Lung (tissue), 12 donors: Measurements from ENCODE around the gene NFE2L3. TPM values are rescaled to one million over a fixed set of nuclear protein-coding genes. Genes with fewer than 3 reads are reported as not detected.

ENCODE experiments used
- ATAC-seq: fragments of 200-7000 bp; cut with Tn5 transposase; one replicate; pipeline ENCODE4 v1.9.1; 2020; ENCODE audit warnings: moderate number of reproducible peaks; ENCODE audit not compliant: insufficient read depth, low FRiP score
- DNase-seq, 3 donors: peaks; one replicate each; pipeline ENCODE4 v3.0.0-alpha.2; 2013 to 2017
- H3K27ac ChIP-seq, 2 donors: one replicate each; pipeline ENCODE4 v1.5.1; 2013; ENCODE audit warnings: mild to moderate bottlenecking in 2 of 2, moderate library complexity in 2 of 2, control low read depth in 1 of 2, inconsistent platforms in 1 of 2, low read depth in 1 of 2, low read length in 1 of 2
- H3K27me3 ChIP-seq, 3 donors: one replicate each; pipeline ENCODE4 v1.5.1; 2013; ENCODE audit warnings: low read length in 2 of 3; ENCODE audit not compliant: control insufficient read depth in 3 of 3, insufficient read depth in 3 of 3
- H3K36me3 ChIP-seq, 4 donors: one replicate each; pipeline ENCODE4 v1.5.1; 2013; ENCODE audit warnings: low read length in 4 of 4, mild to moderate bottlenecking in 1 of 4, moderate library complexity in 1 of 4; ENCODE audit not compliant: control insufficient read depth in 4 of 4, insufficient read depth in 4 of 4
- H3K4me1 ChIP-seq, 5 donors: one replicate each; pipeline ENCODE4 v1.5.1; 2013; ENCODE audit warnings: low read length in 5 of 5, mild to moderate bottlenecking in 2 of 5, moderate library complexity in 1 of 5; ENCODE audit not compliant: control insufficient read depth in 5 of 5, insufficient read depth in 5 of 5
- H3K4me3 ChIP-seq: one replicate; pipeline ENCODE4 v1.5.1; 2013; ENCODE audit warnings: mild to moderate bottlenecking, control low read depth, moderate library complexity
- H3K9ac ChIP-seq, 2 donors: one replicate each; pipeline ENCODE4 v1.5.1; 2013; ENCODE audit warnings: low read length in 2 of 2, control low read depth in 1 of 2; ENCODE audit not compliant: insufficient read depth in 1 of 2
- H3K9me3 ChIP-seq, 4 donors: one replicate each; pipeline ENCODE4 v1.5.1; 2013; ENCODE audit warnings: low read length in 3 of 4, mild to moderate bottlenecking in 1 of 4, moderate library complexity in 1 of 4; ENCODE audit not compliant: control insufficient read depth in 4 of 4, insufficient read depth in 3 of 4
- WGBS, 2 donors: extraction: QIAGEN DNeasy Blood & Tissue Kit; methylation state at CpG; one replicate each; pipeline ENCODE4 v1.1.7; 2013; 5-methylcytosine and 5-hydroxymethylcytosine counted together
- polyA plus RNA-seq, 2 donors: library from polyadenylated mRNA; stranded (reverse); fragments of 200-250 nt; gene quantifications; one replicate each; pipeline ENCODE4 v1.2.1, GENCODE V29; 2013
- total RNA-seq, 2 donors: library from RNA; depleted of rRNA in 1 of 2; stranded (reverse); fragments of >200 nt in 1 of 2; gene quantifications; one replicate each; pipeline ENCODE4 v1.2.1, GENCODE V29; 2014 to 2021
- TF ChIP-seq, protein P1 (sequence below): IDR thresholded peaks from 2 replicates; pipeline ENCODE4 v1.5.1; 2012; ENCODE audit warnings: mild to moderate bottlenecking; ENCODE audit errors: control extremely low read depth, extremely low read depth
- donor health status: control.
- donor health status: control.
- donor health status: Bipolar disorder and iron deficiency.
- donor health status: healthy.
- donor health status: DM: yes; HTN: yes; CAD: no.

NFE2L3 gene
- total and polyA plus RNA-seq, 4 donors = 3.6 to 6.5 (median 5.1) TPM

GRCh38 chr7:26153823-26154783 lies 2.1 kb downstream of the NFE2L3 start:
- DNase-seq (no peak), ATAC-seq (no peak)
- H3K4me1 ChIP-seq = peaks cover 0 to 21% (median 4%) of the 10 kb centered on the region in 5 donors
- H3K36me3 ChIP-seq = no peaks in the 10 kb centered on the region
- TF ChIP-seq, protein P1, sequence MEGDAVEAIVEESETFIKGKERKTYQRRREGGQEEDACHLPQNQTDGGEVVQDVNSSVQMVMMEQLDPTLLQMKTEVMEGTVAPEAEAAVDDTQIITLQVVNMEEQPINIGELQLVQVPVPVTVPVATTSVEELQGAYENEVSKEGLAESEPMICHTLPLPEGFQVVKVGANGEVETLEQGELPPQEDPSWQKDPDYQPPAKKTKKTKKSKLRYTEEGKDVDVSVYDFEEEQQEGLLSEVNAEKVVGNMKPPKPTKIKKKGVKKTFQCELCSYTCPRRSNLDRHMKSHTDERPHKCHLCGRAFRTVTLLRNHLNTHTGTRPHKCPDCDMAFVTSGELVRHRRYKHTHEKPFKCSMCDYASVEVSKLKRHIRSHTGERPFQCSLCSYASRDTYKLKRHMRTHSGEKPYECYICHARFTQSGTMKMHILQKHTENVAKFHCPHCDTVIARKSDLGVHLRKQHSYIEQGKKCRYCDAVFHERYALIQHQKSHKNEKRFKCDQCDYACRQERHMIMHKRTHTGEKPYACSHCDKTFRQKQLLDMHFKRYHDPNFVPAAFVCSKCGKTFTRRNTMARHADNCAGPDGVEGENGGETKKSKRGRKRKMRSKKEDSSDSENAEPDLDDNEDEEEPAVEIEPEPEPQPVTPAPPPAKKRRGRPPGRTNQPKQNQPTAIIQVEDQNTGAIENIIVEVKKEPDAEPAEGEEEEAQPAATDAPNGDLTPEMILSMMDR = no peak
- no peaks in the 10 kb centered on the region for H3K9me3 ChIP-seq
- H3K9ac ChIP-seq = no peak overlapping the region
- peaks cover 0 to 42% (median 38%) of the 10 kb centered on the region in 3 donors for H3K27me3 ChIP-seq
- WGBS, 2 donors = 64% methylated on average over 15 of the region's 15 CpGs
- no peak overlapping the region for H3K4me3 ChIP-seq
- H3K27ac ChIP-seq = peak overlapping the region in 1 of 2 donors; percentile 17

DNA sequence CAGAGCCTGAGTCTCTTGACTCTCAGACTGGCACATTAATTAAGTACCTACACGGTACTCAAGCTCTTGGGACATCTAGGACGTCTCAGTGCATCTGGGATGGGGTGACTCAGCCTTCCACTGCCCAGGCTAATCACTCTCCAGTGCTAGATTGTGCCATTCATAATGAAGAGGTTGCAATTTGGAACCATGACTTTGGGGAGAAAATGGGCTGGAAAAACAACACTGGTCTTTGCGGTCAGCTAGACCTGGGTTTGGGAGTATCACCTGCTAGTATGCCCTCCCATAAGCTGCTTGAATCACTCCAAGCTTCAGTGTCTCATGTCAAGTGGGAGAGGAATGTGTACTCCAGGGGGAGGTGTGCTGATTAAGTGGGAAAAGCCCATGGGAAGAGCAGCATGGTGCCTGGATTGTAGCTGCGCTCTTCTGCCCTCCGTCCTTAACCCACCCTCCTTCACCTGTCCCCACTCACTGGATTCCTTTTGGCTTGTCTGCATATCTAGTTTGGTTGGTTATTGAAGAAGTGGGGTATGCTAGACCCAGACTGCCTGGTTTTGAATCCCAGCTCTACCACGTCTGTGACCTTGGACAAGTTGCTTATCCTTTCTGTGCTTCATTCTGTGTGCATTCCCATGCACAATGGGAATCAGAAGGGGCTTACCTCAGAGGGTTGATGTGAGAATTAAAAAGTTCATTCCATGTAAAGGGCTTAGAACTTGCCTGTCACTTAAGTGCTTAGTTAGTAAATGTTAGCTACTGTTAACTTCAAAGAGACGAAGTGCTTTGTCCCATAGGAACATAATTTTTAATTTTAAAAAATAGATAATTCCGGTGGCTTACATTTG lies 3.8 kb downstream of the NFE2L3 start:
- peak overlapping the region in 1 of 2 donors; percentile 75 for H3K27ac ChIP-seq
- no peak overlapping the region for H3K9ac ChIP-seq
- no peaks in the 10 kb centered on the region for H3K9me3 ChIP-seq
- DNase-seq = no peak
- peaks cover 0 to 21% (median 4%) of the 10 kb centered on the region in 5 donors for H3K4me1 ChIP-seq
- ATAC-seq = no peak
- no peak overlapping the region for H3K4me3 ChIP-seq
- peaks cover 0 to 38% (median 35%) of the 10 kb centered on the region in 3 donors for H3K27me3 ChIP-seq
- TF ChIP-seq, protein P1 = no peak
- 40 to 59% methylated on average over 8 of the region's 8 CpGs for WGBS, 2 donors
- no peaks in the 10 kb centered on the region for H3K36me3 ChIP-seq

GRCh38 chr7:26156451-26157420 lies 4.7 kb downstream of the NFE2L3 start:
- H3K27me3 ChIP-seq = peaks cover 0 to 28% (median 26%) of the 10 kb centered on the region in 3 donors
- H3K4me3 ChIP-seq = no peak overlapping the region
- WGBS, 2 donors = 73 to 78% methylated on average over 20 of the region's 20 CpGs
- peaks cover 0 to 19% (median 3%) of the 10 kb centered on the region in 5 donors for H3K4me1 ChIP-seq
- no peak for ATAC-seq
- no peak overlapping the region for H3K9ac ChIP-seq
- H3K36me3 ChIP-seq = no peaks in the 10 kb centered on the region
- TF ChIP-seq, protein P1 = no peak
- H3K27ac ChIP-seq = peak overlapping the region in 1 of 2 donors; percentile 2
- DNase-seq = peak; percentile 23 to 56 (median 37)
- no peaks in the 10 kb centered on the region for H3K9me3 ChIP-seq
